ENCODE measurements around the gene GPR146. TPM values are rescaled to one million over a fixed set of nuclear protein-coding genes. Genes with fewer than 3 reads are reported as not detected.

The GPR146 gene
- total and polyA plus RNA-seq, 9 of the 15 experiments (the other 6 are each of a cell fraction or from before 2014, with no cell fraction given), result 0.22 to 3.6 (median 0.64) TPM; not detected in 2

GRCh38 chr7:1027242-1028043, 16.9 kb upstream of the GPR146 start (continued):
- TF ChIP-seq RREB1 (CRISPR knock-in tag; IDR thresholded peaks at IDR 0.05), result no peak
- no peak for TF ChIP-seq JUN (IDR thresholded peaks at IDR 0.05; ENCODE audit: borderline replicate concordance, low read depth, low read length)
- 0 out of 2 replicates have a peak, but pooled peaks have one; percentile 15 for TF ChIP-seq JUN (CRISPR knock-in tag; IDR thresholded peaks at IDR 0.05; ENCODE audit: borderline replicate concordance)
- no peak for TF ChIP-seq RB1 (IDR thresholded peaks at IDR 0.05; ENCODE audit: low read depth)
- TF ChIP-seq ARHGAP35 (IDR thresholded peaks at IDR 0.05; ENCODE audit: partially characterized antibody), result no peak
- TF ChIP-seq ZNF766 (CRISPR knock-in tag; conservative IDR thresholded peaks at IDR 0.05), result no peak
- TF ChIP-seq HDAC2 (IDR thresholded peaks at IDR 0.05), result no peak
- TF ChIP-seq RBM22 (IDR thresholded peaks at IDR 0.05; ENCODE audit: low read depth, low read length, poor library complexity, severe bottlenecking), result no peak
- no peak for TF ChIP-seq PURB (CRISPR knock-in tag; IDR thresholded peaks at IDR 0.05; ENCODE audit: low read depth)
- TF ChIP-seq ZMIZ1 (IDR thresholded peaks at IDR 0.05; ENCODE audit: low read depth in 2 of 2, low read length in 2 of 2), result no peak
- no peak for TF ChIP-seq NCOA4 (IDR thresholded peaks at IDR 0.05; ENCODE audit: partially characterized antibody)
- no peak for TF ChIP-seq NFRKB (IDR thresholded peaks at IDR 0.05; ENCODE audit: low read depth)
- TF ChIP-seq STAT5A (IDR thresholded peaks at IDR 0.05; ENCODE audit: borderline replicate concordance, low read length), result no peak
- TF ChIP-seq MED1 (CRISPR knock-in tag; IDR thresholded peaks at IDR 0.05; ENCODE audit: borderline replicate concordance), result no peak
- TF ChIP-seq FOSL1 (tag; conservative IDR thresholded peaks at IDR 0.05), result no peak
- TF ChIP-seq KLF10 (CRISPR knock-in tag; IDR thresholded peaks at IDR 0.05), result no peak
- TF ChIP-seq BRF2 (IDR thresholded peaks at IDR 0.05; ENCODE audit: borderline replicate concordance, insufficient read depth, insufficient read length), result no peak
